H1 (cell line): ENCODE results near the gene NEMF. TPM values are rescaled to one million over a fixed set of nuclear protein-coding genes. Genes with fewer than 3 reads are reported as not detected.

Experiments
- CTCF ChIA-PET: fragments of 300-600 bp; sonication (Branson Sonifier 250); formaldehyde crosslinking; loops from one replicate; lab custom pipeline; 2021; ENCODE audit not compliant: partially characterized antibody; lab: Charles Lee
- POLR2A ChIA-PET: fragments of 300-600 bp; sonication (Branson Sonifier 250); formaldehyde crosslinking; loops from one replicate; lab custom pipeline; 2021; ENCODE audit warnings: inconsistent platforms; ENCODE audit not compliant: partially characterized antibody; lab: Charles Lee
- DNase-seq, 2 experiments: peaks; one replicate each; pipeline versions ENCODE4 v3.0.0 to v3.0.0-alpha.2; 2010 to 2022; ENCODE audit warnings: low spot score in 2 of 2, low read depth in 1 of 2, mixed read lengths in 1 of 2
- FAIRE-seq: peaks from 2 replicates; lab custom pipeline; 2011; peaks lifted over from hg19 to GRCh38; lab: Jason Lieb, UNC
- H2AFZ ChIP-seq: 2 replicates; pipeline ENCODE4 v1.8.1; 2012; ENCODE audit warnings: low read length, inconsistent platforms
- H2AK5ac ChIP-seq: 2 replicates; pipeline ENCODE4 v1.6.1; 2013; ENCODE audit warnings: low read depth, low read length
- H2BK120ac ChIP-seq: replicated peaks from 2 replicates; pipeline ENCODE3; 2013; ENCODE audit warnings: low read depth, low read length, inconsistent platforms
- H2BK12ac ChIP-seq: 2 replicates; pipeline ENCODE4 v1.6.1; 2013; ENCODE audit warnings: low read depth, low read length
- H2BK15ac ChIP-seq: 2 replicates; pipeline ENCODE4 v1.6.1; 2013; ENCODE audit warnings: low read length
- H2BK20ac ChIP-seq: 2 replicates; pipeline ENCODE4 v1.6.1; 2013; ENCODE audit warnings: low read length
- H2BK5ac ChIP-seq: 2 replicates; pipeline ENCODE4 v1.6.1; 2013; ENCODE audit warnings: low read depth, low read length
- H3K14ac ChIP-seq: 2 replicates; pipeline ENCODE4 v1.6.1; 2013; ENCODE audit warnings: inconsistent platforms; ENCODE audit not compliant: insufficient read length
- H3K18ac ChIP-seq: 2 replicates; pipeline ENCODE4 v1.6.1; 2013; ENCODE audit warnings: low read length; ENCODE audit errors: extremely low read depth
- H3K23ac ChIP-seq: 2 replicates; pipeline ENCODE4 v1.6.1; 2013; ENCODE audit warnings: inconsistent platforms; ENCODE audit not compliant: insufficient read length
- H3K23me2 ChIP-seq: 2 replicates; pipeline ENCODE4 v1.6.1; 2013; ENCODE audit warnings: low read depth, low read length
- H3K27ac ChIP-seq: 2 replicates; pipeline ENCODE4 v1.6.1; 2011; ENCODE audit warnings: low read depth, low read length, inconsistent platforms
- H3K27me3 ChIP-seq, 4 experiments: replicated peaks in 1 of 4; 1 replicate in 1 of 4; 2 replicates in 3 of 4; pipeline versions ENCODE4 v1.6.1 to v1.8.1; 2011 to 2013; ENCODE audit warnings: low read length in 3 of 4, mild to moderate bottlenecking in 3 of 4, inconsistent platforms in 2 of 4, mixed read lengths in 2 of 4, moderate library complexity in 1 of 4; ENCODE audit not compliant: control insufficient read depth in 3 of 4, insufficient read depth in 3 of 4; ENCODE audit errors: extremely low read depth in 1 of 4
- H3K36me3 ChIP-seq, 4 experiments: 2 replicates each; pipeline versions ENCODE4 v1.6.1 to v1.8.1; 2011 to 2013; ENCODE audit warnings: mild to moderate bottlenecking in 4 of 4, low read length in 3 of 4, moderate library complexity in 2 of 4, control low read depth in 1 of 4, inconsistent platforms in 1 of 4; ENCODE audit not compliant: insufficient read depth in 4 of 4, control insufficient read depth in 2 of 4
- H3K4ac ChIP-seq: replicated peaks from 2 replicates; pipeline ENCODE3; 2013; ENCODE audit warnings: low read length, low read depth, mixed read lengths, inconsistent platforms; ENCODE audit not compliant: insufficient read length
- H3K4me1 ChIP-seq, 4 experiments: replicated peaks in 1 of 4; 1 replicate in 1 of 4; 2 replicates in 3 of 4; pipeline versions ENCODE4 v1.6.1 to v1.8.1; 2011 to 2013; ENCODE audit warnings: low read length in 3 of 4, inconsistent platforms in 2 of 4, mixed read lengths in 1 of 4; ENCODE audit not compliant: insufficient read depth in 4 of 4, control insufficient read depth in 3 of 4
- H3K4me2 ChIP-seq, 2 experiments: 2 replicates each; pipeline versions ENCODE4 v1.6.1 to v1.8.1; 2011 to 2013; ENCODE audit warnings: low read depth in 2 of 2, low read length in 2 of 2, control low read depth in 1 of 2, inconsistent platforms in 1 of 2, mild to moderate bottlenecking in 1 of 2; ENCODE audit not compliant: insufficient read depth in 1 of 2
- H3K4me3 ChIP-seq, 4 experiments: fragments of 200-600, 300-600 bp in 1 of 4; sonication (generic), shearing (Covaris generic), sonication (Bioruptor Twin) in 1 of 4; 2 replicates each; pipeline versions ENCODE4 v1.5.1 to v1.8.1; 2011 to 2016; ENCODE audit warnings: low read length in 4 of 4, low read depth in 3 of 4, control low read depth in 2 of 4, inconsistent platforms in 2 of 4, mild to moderate bottlenecking in 2 of 4, mixed read lengths in 1 of 4, moderate library complexity in 1 of 4; ENCODE audit not compliant: insufficient read depth in 2 of 4; ENCODE audit errors: extremely low read depth in 1 of 4
- H3K56ac ChIP-seq: replicated peaks from 2 replicates; pipeline ENCODE3; 2013; ENCODE audit warnings: low read depth, mild to moderate bottlenecking, mixed read lengths, low read length, inconsistent platforms; ENCODE audit not compliant: insufficient read length
- H3K79me1 ChIP-seq: 2 replicates; pipeline ENCODE4 v1.6.1; 2013; ENCODE audit warnings: low read depth, low read length, control low read depth
- H3K79me2 ChIP-seq, 2 experiments: 2 replicates each; pipeline versions ENCODE4 v1.6.1 to v1.8.1; 2012 to 2013; ENCODE audit warnings: low read length in 2 of 2, mild to moderate bottlenecking in 2 of 2, inconsistent platforms in 1 of 2; ENCODE audit not compliant: insufficient read depth in 2 of 2, control insufficient read depth in 1 of 2
- H3K9ac ChIP-seq, 4 experiments: replicated peaks in 1 of 4; 1 replicate in 1 of 4; 2 replicates in 3 of 4; pipeline versions ENCODE4 v1.6.1 to v1.8.1; 2011 to 2013; ENCODE audit warnings: low read depth in 3 of 4, low read length in 3 of 4, control low read depth in 2 of 4, mild to moderate bottlenecking in 2 of 4, moderate library complexity in 2 of 4, inconsistent platforms in 1 of 4; ENCODE audit errors: extremely low read depth in 1 of 4
- H3K9me3 ChIP-seq, 2 experiments: 2 replicates each; pipeline versions ENCODE4 v1.6.1 to v1.8.1; 2012 to 2013; ENCODE audit warnings: mild to moderate bottlenecking in 2 of 2, moderate library complexity in 2 of 2, control low read depth in 1 of 2, inconsistent platforms in 1 of 2, low read depth in 1 of 2, low read length in 1 of 2, mixed read lengths in 1 of 2; ENCODE audit not compliant: insufficient read depth in 2 of 2
- H4K20me1 ChIP-seq, 2 experiments: replicated peaks in 1 of 2; 2 replicates each; pipeline versions ENCODE3 to v1.8.1; 2011 to 2013; ENCODE audit warnings: inconsistent platforms in 2 of 2, low read length in 2 of 2, mild to moderate bottlenecking in 1 of 2; ENCODE audit not compliant: insufficient read depth in 2 of 2, control insufficient read depth in 1 of 2
- H4K5ac ChIP-seq: 2 replicates; pipeline ENCODE4 v1.6.1; 2013; ENCODE audit warnings: low read length, low read depth, mixed read lengths, inconsistent platforms; ENCODE audit not compliant: insufficient read length
- H4K8ac ChIP-seq: 2 replicates; pipeline ENCODE4 v1.8.0; 2013; ENCODE audit warnings: mild to moderate bottlenecking, moderate library complexity, low read length, inconsistent platforms; ENCODE audit not compliant: insufficient read depth; ENCODE audit errors: extremely low read depth
- H4K91ac ChIP-seq: replicated peaks from 2 replicates; pipeline ENCODE3; 2013; ENCODE audit warnings: low read length, mixed read lengths, inconsistent platforms; ENCODE audit not compliant: insufficient read length
- BACH1 ChIP-seq: IDR thresholded peaks from 2 replicates; pipeline ENCODE4 v1.6.1; 2012; ENCODE audit warnings: low read length, improper control_type of control experiment
- CREB1 ChIP-seq: IDR thresholded peaks from 2 replicates; pipeline ENCODE4 v1.6.1; 2012; ENCODE audit warnings: inconsistent platforms
- RFX5 ChIP-seq: IDR thresholded peaks from 2 replicates; pipeline ENCODE4 v1.6.1; 2011; ENCODE audit warnings: low read depth, low read length, improper control_type of control experiment, borderline replicate concordance
- RXRA ChIP-seq: IDR thresholded peaks from 2 replicates; pipeline ENCODE4 v1.6.1; 2011; ENCODE audit warnings: low read depth, mild to moderate bottlenecking, low read length, moderate library complexity; ENCODE audit not compliant: insufficient read depth
- TAF7 ChIP-seq: optimal IDR thresholded peaks from 2 replicates; pipeline ENCODE3; 2011; ENCODE audit warnings: low read depth, mild to moderate bottlenecking, inconsistent platforms, low read length, moderate library complexity, borderline replicate concordance
- TBP ChIP-seq: IDR thresholded peaks from 2 replicates; pipeline ENCODE4 v1.6.1; 2011; ENCODE audit warnings: low read depth, low read length, improper control_type of control experiment
- WGBS, 2 experiments: shearing (Covaris generic) in 1 of 2; methylation state at CpG; one replicate each; pipeline versions ENCODE4 v1.1.6 to v1.1.7; 2013 to 2015; ENCODE audit warnings: low lambda C conversion rate in 2 of 2, mixed read lengths in 2 of 2, inconsistent platforms in 1 of 2, low coverage in 1 of 2, missing lambda C conversion rate in 1 of 2; ENCODE audit not compliant: insufficient replicate concordance in 2 of 2, insufficient coverage in 1 of 2, insufficient read length in 1 of 2; ENCODE audit errors: extremely low coverage in 1 of 2, missing lambda C conversion rate in 1 of 2; 5-methylcytosine and 5-hydroxymethylcytosine counted together
- polyA plus RNA-seq, 7 experiments: library from polyadenylated mRNA; depleted of rRNA in 3 of 7; stranded (reverse) in 5 of 7; unstranded in 2 of 7; fragments of >200 nt in 5 of 7; fragments of 200-250 nt in 2 of 7; gene quantifications; 1 replicate in 5 of 7; 2 replicates in 1 of 7; 4 replicates in 1 of 7; pipeline versions ENCODE4 v1.2.1 to v1.2.3, GENCODE V29; 2011 to 2013; ENCODE audit warnings: missing spikeins in 2 of 7, mixed read lengths in 2 of 7
- total RNA-seq: library from RNA; stranded (reverse); fragmentation: NEBNext Ultra II Directional; extraction: Animal tissue kit (Norgen Biotek cat#: 25700); gene quantifications from 2 replicates; pipeline ENCODE4 v1.2.1, GENCODE V29; 2021
- TF ChIP-seq, protein P1 (sequence below), 3 experiments: IDR thresholded peaks; 1 replicate in 2 of 3; 2 replicates in 1 of 3; pipeline versions ENCODE4 v1.5.1 to v1.6.1; 2011; ENCODE audit warnings: low read length in 3 of 3, mild to moderate bottlenecking in 3 of 3, inconsistent platforms in 2 of 3, low read depth in 1 of 3, moderate library complexity in 1 of 3; ENCODE audit not compliant: insufficient read depth in 1 of 3; ENCODE audit errors: control extremely low read depth in 1 of 3
- TF ChIP-seq, protein P2 (sequence below): IDR thresholded peaks from 2 replicates; pipeline ENCODE4 v1.6.1; 2011; ENCODE audit warnings: low read length, improper control_type of control experiment

NEMF gene
- total and polyA plus RNA-seq, 2 of the 8 experiments (the other 6 are each of a cell fraction or from before 2014, with no cell fraction given), result 8.3 to 45.5 TPM

DNA sequence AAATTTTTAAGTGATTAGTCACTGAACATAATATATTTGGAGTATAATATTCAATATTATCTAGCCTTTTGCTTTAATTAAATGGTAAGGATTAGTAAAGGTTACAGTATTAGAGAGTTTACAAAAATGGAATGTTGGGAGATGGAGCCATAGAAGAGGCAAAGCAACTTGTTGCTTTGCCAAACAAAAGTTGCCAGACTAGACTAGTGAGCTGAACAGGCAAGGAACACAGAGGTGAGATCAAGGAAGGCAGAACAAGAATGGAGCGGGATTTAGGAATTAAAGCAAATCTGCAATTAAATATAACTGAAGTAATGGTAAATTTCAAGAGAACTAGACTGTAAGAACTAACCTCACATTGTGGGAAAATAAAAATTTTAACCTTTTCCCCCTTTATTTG is 45.4 kb upstream of the NEMF start:
- Histone ChIP-seq H3K14ac (no peak overlapping the region), H3K4me3 (no peak overlapping the region), H3K36me3 (peaks cover 0 to 17% (median 0%) of the 10 kb centered on the region in 4 experiments; a peak in 1 of 8 replicates), H3K4me1 (no peaks in the 10 kb centered on the region; a peak in 1 of 7 replicates), H2BK12ac (no peak overlapping the region), H3K4me2 (no peak overlapping the region), H3K9ac (no peak overlapping the region), H3K79me1 (no peaks in the 10 kb centered on the region), H4K91ac (no peak overlapping the region), H3K79me2 (peaks cover 8 to 49% of the 10 kb centered on the region in 2 experiments), H3K27ac (no peak overlapping the region), H2AK5ac (no peak overlapping the region), H3K9me3 (no peaks in the 10 kb centered on the region), H4K5ac (no peak overlapping the region), H3K27me3 (no peaks in the 10 kb centered on the region), H4K8ac (no peak overlapping the region), H3K56ac (no peak overlapping the region), H2BK20ac (no peak overlapping the region), H3K18ac (no peak overlapping the region), H2AFZ (no peak overlapping the region), H3K23ac (no peak overlapping the region), H2BK5ac (no peak overlapping the region), H4K20me1 (peaks cover 8 to 14% of the 10 kb centered on the region in 2 experiments), H3K23me2 (peaks cover 3% of the 10 kb centered on the region; the same call in 1 of the 2 replicates), H3K4ac (no peak overlapping the region), H2BK120ac (no peak overlapping the region), H2BK15ac (no peak overlapping the region)
- DNase-seq, result no peak
- POLR2A ChIA-PET, result interaction anchor here (2.1 kb wide), 1 partner anchor 36 kb away, joined by 6 read pairs; no protein-coding TSS in a partner anchor
- WGBS, 2 experiments, result 83% methylated on average over 1 of the region's 1 CpG; no CpG with 5 or more reads in 1 of the 2 experiments
- FAIRE-seq, result no peak
- no peak for TF ChIP-seq CREB1
- TF ChIP-seq, protein P1, sequence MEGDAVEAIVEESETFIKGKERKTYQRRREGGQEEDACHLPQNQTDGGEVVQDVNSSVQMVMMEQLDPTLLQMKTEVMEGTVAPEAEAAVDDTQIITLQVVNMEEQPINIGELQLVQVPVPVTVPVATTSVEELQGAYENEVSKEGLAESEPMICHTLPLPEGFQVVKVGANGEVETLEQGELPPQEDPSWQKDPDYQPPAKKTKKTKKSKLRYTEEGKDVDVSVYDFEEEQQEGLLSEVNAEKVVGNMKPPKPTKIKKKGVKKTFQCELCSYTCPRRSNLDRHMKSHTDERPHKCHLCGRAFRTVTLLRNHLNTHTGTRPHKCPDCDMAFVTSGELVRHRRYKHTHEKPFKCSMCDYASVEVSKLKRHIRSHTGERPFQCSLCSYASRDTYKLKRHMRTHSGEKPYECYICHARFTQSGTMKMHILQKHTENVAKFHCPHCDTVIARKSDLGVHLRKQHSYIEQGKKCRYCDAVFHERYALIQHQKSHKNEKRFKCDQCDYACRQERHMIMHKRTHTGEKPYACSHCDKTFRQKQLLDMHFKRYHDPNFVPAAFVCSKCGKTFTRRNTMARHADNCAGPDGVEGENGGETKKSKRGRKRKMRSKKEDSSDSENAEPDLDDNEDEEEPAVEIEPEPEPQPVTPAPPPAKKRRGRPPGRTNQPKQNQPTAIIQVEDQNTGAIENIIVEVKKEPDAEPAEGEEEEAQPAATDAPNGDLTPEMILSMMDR (IDR thresholded peaks at IDR 0.05; ENCODE audit: control extremely low read depth in 1 of 3, insufficient read depth in 1 of 3, low read depth in 1 of 3, low read length in 3 of 3), result no peak
- no peak for TF ChIP-seq BACH1
- TF ChIP-seq RXRA, result no peak
- TF ChIP-seq RFX5, result no peak
- TF ChIP-seq, protein P2, sequence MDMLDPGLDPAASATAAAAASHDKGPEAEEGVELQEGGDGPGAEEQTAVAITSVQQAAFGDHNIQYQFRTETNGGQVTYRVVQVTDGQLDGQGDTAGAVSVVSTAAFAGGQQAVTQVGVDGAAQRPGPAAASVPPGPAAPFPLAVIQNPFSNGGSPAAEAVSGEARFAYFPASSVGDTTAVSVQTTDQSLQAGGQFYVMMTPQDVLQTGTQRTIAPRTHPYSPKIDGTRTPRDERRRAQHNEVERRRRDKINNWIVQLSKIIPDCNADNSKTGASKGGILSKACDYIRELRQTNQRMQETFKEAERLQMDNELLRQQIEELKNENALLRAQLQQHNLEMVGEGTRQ, result no peak
- TF ChIP-seq TBP, result no peak
- TF ChIP-seq TAF7, result no peak
- CTCF ChIA-PET, result no interaction called here
